Measurements from ENCODE around the gene METRN.

METRN gene

DNA sequence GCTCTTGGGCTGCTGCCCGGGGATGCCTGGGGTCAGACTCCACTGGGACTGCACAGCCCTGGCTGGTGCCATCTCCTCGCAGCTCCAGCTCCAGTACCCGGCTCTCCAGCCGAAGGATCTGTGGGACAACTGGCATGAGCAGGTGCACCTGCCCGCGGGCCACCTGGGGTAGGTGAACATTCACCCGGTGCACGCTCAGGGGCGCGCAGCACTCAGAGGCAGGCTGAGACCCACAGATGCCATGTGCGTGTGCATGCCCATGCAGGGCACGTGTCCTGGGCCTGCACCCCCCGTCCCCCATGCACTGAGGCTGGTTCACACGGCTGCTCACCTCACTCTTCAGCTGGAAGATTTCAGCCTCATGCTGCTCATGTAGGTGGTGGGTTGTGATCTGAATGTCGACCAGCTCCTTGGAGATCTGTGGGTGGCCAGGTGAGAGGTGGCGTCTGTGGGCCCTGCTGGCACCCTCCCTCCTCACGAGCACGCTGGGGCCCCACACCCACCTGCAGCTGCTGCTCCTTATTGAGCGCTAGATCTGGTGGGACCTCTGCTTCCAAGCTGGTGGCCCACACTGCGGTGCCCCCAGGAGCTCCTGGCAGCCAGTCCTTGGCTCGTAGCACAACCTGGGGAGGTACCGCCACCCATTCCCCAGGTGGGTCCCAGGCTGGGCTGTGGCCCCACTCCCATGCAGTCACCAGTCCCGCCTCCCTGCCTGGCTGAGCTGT lies 10.7 kb downstream of the METRN start:
- no peak for DNase-seq

DNA sequence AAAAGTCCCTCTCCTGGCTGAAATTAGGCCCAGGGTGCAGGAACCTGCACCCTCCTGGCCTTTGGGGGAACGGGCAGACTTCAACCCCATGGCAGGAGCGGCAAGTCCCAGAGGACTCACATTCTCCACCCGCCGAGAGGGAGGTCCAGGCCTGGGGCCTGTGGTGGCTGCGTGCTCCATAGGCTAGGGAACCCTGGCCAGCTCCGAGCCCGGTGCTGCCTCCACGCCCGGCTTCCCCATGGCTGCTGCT lies 11.2 kb downstream of the METRN start:
- DNase-seq: no peak

DNA sequence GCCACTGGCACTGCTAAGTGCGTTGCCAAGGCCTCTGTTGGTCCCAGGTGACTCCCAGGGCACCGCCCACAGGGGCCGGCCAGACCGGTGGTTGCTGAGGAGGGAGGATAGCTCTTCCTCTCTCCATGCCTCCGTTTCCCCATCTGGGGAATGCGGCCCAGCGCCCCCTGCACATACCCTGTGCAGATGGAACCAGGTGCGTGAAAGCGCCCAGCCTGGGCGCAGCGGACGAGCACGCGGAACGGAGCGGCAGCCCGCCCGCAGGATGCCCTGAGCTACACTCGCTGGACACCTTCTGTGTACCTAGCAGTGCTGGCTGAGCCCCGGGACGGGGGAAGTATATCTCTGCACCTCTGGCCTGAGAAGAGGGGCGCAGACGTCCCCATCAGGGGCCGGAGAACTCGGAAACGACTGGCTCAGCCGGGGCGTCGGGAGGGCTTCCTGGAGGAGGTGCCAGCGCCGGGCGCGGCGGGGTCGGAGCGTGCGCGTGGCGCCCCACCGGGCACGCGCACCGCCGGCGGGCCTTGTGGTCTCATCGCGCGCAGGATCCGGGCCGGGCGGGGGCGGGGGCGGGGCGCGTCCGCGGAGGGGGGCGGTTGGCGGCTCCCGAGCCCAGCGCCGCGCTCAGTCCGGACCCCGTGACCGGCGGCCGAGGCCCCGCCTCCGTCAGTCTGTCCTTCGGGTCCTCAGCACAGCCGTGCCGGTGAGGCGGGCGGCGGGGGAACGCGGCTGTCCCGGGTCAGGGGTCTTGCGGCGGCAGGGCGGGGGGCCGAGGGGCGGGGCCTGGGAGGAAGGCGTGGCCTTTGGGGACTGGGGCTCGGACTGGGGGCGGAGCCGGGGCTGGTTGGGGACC lies 11.7 kb downstream of the METRN start, which contains the start of the genes CCDC78 and HAGHL:
TSS of gene CCDC78 (minus strand) at position 6 of the 853 bp plus-strand sequence. CDS start 76 bp downstream, outside the sequence.
TSS of gene HAGHL (plus strand) at position 669 of the 853 bp plus-strand sequence. CDS start 404 bp downstream, outside the sequence.
- DNase-seq: peak; percentile 68 to 75

DNA sequence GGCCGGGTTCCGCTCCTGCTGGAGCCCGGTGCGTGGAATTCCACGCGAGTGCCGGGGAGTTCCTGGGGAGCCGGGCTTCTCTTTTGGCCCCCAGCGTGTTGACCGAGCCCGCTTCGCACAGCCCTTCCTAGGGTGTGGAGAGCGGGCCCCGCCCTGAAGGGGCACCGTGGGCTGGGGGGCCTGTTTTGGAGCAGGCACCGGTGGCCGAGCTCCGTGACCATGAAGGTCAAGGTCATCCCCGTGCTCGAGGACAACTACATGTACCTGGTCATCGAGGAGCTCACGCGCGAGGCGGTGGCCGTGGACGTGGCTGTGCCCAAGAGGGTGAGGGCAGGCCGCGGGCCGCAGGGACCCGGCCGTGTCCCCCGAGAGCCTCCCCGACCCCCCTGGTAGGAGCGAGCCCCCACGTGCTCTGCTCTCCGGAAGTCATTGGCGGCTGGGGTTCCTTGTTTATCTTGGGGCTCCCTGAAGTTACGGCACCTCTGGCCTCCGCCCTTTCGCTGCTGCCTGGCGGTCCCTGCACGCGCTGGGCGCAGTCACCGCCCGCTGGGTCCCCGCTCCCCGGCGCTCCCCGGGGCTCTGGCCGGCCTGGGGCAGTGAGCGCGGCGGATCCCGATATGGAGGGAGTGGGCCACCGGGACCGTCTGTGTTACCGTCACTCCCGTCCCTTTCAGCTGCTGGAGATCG lies 12.5 kb downstream of the METRN start:
- peak; percentile 36 to 40 for DNase-seq

DNA sequence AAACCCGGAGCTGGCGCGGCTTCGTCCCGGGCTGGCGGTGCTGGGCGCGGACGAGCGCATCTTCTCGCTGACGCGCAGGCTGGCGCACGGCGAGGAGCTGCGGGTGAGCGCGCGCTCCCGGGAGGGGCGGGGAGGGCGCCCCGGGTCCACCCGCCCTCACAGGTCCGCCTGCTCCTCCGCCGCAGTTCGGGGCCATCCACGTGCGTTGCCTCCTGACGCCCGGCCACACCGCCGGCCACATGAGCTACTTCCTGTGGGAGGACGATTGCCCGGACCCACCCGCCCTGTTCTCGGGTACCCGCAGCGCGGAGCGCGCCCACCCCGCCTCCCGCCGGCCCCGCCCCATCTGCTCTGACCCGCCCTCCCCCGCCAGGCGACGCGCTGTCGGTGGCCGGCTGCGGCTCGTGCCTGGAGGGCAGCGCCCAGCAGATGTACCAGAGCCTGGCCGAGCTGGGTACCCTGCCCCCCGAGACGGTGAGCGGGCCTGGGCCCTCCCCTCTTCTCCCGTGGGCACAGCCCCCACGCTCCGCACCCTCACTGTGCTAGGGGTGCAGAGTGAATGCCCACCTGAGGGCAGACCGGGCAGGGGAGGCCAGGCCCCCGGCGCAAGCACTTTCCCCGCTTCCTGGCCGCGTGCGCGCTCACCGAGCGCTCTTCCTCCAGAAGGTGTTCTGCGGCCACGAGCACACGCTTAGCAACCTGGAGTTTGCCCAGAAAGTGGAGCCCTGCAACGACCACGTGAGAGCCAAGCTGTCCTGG lies 13.4 kb downstream of the METRN start:
- peak; percentile 77 for DNase-seq

DNA sequence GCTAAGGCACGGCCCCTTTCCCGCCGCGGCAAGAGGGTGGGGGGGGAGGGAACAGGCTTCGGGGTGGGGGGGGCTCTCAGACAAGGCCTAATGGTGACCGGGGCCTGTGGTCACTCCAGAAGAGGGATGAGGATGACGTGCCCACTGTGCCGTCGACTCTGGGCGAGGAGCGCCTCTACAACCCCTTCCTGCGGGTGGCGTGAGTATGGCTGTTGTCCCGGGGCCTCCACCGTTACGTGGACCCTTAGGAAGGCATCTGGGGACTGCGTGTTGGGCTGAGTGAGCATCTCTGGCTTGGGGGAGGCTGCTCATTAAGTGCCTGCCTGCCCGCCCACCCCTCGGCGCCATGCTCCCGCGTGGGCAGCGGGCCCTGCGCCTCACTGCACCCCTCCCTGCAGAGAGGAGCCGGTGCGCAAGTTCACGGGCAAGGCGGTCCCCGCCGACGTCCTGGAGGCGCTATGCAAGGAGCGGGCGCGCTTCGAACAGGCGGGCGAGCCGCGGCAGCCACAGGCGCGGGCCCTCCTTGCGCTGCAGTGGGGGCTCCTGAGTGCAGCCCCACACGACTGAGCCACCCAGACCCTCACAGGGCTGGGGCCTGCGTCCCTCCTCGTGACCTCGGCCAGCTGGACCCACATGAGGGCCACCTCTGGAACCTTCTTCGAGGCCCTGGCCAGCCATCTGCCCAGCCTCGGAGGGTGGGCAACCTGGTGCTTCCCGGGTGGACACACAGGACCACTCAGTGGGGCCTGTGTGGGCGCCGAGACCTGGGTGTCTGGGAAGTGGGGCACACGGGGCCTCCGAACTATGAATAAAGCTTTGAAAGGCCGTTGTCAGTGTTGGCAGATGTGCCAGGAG lies 14.2 kb downstream of the METRN start:
- DNase-seq: no peak

DNA sequence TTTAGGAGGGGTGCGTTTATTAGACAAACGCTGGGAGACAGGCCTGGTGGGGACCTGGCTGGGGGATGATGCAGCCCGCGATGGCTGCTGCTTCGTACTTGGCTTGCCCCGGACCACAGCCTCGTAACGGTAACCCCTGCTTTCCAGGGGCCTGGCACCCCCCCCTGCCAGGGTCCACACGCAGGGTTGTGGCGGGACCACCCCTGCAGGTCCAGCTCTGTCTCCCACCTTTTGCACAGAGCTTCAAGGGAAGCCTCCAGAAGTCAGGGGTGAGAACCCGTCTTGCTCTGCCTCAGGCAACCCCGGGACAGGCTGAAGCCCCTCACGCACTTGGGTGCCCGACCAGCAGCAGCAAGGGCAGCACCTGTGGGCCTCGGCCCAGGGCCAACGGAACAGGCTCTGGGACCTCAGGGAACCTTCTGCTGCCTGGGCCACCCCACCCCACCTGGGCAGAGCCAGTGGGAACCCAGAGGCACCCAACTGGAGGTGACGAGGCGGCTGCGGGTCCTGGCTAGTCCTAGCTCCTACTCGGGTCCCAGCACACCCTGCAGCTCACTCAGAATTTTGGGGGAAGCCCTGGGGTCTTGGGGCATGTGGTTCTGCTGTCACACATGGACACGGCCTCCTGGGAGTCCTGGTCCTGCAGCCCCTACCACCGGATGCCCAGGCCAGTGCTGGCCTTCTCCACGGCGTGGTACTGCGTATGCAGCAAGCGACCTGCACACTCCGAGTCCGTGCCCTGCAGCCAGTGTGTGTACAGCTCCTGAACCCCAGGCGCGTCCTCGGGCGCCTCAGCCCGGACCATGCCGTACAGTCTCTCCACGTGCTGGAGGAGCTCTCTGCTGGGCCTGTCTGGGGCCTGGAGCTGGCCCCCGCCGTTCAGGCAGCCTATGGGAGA lies 15.1 kb downstream of the METRN start:
- no peak for DNase-seq

DNA sequence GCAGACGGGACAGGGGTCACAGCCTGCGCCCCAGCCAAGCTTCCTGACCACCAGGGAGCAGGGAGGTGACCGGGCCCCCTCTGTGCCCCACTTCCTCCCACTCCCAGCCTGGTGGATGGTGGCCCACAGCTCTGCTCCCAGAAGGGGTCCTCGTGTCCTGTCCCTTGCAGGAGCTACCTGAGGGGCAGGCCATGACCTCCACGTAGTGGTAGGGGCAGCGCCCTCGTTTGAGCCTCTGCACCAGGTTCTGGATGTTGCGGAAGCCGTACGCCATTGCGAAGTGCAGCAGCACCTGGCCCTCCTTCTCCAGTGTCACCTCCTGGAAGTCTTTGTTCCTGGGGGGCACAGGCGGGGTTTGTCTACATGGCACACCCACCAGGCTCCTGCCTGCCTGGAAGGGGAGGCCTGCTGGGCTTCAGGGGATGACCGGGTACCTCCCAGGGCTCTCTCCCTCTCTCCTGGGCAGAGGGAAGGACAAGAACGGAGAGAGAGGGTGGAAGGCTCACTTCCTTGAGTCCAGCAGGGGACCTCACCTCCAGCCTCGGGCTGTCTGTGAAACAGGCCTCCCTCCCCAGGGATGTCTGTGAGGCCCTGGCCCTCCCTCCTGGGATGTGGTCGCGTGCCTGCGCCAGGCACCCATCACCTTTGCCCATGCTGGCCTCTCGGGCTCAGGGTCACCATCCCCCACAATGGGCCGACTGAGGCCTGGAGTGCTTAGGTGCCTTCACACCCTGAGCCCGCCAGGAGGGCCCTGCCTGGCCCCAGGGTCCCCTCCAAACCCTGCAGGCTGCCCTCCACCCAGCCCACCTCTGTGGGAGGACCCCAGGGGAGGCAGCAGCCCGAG lies 16.0 kb downstream of the METRN start:
- no peak for DNase-seq

DNA sequence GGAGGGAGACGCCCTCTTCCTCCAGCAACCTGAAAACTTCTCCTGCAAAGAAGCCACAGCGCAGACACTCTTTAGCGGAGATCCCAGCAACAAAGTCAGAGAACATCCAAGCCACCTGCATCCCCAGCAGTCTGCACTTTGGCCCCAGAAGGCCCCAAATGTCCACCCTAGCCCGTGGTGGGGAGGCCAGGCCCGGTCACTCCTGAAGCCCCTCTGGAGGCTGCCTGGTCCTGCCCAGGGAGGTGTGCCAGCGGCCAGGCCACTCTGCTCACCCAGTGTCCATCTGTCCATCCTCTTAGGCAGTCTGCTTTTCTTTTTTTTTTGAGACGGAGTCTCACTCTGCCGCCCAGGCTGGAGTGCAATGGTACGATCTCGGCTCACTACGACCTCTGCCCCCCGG lies 17.4 kb downstream of the METRN start:
- DNase-seq: no peak

DNA sequence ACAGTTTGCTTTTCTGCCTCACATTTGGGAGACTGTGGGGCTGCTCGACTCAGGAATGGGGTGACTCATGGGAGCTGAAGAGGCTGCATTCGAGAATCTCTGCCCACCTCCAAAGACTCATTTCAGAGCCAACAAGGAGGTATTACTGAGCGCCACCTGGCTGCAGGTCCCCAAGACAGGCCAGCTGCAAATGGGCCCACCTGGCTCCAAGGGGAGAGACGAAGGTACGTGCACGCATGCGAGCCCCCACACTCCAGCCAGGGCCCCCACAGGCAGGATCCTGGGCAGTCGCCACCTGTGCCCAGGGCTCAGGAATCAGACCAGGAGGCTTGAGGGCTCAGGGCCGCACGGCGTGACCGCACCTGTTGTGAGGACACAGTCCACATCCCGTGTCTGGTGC lies 18.0 kb downstream of the METRN start:
- DNase-seq: no peak

DNA sequence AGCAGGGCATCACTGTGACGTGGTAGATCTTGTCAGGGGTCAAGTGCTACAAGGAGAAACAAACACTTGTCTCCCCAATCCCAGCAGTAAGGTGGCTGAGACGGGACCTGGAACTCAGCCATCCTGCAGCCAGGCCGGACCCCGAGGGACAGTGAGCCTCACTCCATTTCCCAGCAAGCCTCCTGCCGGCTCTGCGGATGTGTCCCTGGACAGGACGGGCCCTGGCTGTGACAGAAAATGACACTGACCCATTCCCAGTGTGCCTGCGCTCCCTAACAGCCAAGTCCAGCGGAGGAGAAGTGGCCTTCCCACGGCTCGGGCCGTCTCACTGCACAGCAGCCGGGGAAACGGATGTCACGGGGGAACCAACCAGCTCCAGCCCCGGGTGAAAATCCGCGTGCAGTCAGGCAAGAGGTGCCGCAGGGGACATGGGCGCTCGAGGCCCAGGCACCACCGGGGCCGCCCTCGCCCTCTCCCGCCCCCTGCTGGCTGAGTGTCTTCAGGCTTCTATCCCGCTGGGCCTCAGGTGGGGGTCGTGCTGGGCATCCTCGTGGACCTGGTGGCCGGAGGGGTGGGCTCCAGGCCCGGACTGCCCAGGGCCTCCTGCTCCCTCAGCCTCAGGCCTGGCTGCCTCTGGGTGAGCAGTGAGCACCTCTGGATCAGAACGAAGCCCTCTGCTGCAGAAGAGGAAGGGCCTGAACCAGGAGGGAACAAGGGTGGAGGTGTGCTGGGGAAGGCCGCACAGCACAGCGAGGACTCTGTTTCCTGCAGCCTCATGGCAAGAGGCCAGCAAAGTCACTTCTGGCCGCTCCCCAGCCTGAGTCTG lies 18.7 kb downstream of the METRN start:
- no peak for DNase-seq

DNA sequence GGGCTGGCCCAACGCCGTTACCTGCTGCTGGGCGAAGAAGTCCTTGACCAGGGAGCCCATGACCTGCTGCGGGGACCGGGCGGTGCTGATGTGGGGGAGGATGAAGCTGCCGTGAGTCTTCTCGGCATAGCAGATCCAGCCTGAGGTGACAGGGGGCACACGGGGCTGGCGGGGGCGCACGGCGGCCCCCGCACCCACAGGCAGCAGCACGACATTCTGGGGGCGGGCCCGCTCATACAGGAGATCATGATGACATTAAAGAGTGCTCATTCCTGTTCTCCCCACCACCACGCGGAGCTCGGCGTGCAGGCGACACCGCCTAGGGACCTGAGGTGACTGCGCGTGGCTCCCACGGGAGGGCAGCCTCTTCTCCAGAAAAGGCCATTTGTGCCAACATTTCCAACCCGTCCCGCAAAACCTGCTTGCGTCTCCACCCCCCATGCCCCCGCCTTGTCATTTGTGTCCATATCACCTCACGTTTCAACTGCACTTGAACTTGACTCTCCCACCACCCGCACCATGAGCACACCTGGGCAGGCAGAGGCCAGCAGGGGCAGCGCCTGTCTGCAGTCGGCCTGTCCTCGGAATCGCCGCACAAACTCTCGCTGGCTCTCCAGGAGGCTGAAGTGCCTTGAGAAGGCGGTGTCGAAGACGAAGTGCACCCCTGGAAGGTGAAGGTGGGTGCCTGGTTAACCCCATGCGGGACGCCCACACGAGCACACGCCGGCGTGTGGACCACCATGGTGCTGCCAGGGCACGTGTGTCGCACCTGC lies 19.5 kb downstream of the METRN start:
- DNase-seq: no peak

DNA sequence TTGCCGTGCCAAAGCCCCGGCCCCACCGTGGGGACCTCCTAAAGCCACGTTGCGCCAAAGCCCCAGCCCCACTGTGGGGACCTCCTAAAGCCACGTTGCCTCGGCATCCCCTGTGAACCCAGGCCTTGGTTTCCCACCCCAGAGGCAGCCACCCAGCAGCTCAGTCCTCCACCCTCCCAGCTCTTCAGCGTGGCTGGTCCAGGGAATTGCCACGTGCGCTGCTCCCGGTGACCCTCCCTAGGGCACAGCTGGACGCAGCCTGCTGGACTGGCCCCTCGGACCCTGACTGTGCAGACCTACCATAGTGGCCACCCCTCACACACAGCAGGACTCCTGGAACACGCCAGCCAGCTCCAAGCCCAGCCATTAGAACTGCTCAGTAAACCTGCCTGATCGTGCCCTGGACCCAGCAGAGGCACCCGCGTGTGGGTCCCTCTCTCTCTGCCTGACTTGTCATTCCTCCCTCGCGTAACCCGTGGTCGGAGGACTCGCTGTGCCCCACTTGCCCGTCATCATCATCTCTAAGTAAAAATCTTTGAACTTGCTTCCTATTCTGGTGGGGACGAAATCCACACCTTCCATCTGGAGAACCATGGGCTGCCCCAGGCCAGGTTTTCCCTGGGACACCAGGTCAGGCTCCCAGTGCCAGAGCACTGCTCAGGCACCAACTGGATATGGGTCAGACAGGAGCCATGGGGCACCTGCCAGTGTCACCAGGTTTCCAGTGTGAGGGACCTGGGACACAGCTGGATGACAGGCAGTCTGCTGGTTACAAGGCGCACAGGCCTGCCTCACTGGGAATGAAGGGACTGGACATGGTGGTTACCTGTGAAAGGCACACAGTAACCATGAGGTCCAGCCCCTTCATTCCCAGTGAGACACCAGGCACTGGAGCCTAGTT lies 20.3 kb downstream of the METRN start:
- DNase-seq: no peak

DNA sequence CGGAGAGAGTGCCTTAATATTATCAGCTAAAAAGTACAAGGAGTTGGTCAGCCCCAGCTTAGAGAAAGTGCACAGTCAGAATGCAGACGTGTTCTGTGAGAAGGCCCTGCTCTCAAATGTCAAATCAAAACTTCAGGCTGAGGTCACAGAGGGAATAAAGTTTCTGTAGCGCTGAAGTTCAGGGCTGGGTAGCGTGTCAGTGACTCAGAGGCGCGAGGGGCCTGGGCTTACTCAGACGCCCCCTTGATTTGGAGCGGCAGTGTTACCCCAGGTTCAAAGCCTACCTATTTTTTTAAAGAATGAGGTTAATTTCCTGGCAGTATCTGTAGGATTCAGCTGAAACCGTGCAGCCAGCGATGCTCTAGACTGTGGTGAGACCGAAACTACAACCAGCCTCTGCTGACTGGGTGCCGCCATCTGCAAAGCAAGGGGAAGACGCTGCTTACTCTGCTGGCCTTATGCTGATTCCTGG lies 21.1 kb downstream of the METRN start:
- no peak for DNase-seq

DNA sequence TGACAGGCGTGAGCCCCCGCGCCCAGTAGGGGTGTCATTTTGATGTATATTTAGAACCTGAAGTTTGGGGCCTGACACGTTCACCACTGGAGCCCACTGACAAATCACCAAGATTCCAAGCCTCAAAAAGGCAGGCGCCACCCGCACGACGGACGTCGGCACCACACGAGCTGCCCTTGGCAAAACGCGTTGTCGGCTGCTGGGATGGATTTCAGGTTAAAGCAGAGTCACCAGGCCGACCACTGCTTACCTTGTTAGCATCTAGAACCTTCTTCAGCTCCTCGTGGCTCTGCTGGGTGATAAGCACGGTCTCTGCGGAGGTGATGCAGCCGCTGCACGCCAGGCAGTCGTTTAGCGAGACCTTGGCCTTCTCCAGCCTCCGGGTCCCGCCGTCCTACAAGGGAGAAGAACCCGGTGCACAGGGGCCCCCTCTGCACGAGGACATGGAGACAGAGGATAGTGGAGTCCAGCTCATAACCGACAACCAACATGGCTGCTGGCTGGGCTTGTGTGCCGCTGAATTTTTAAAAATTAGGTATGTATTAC lies 22.1 kb downstream of the METRN start:
- no peak for DNase-seq
